HEK293 (cell line): Measurements from ENCODE around the gene GLDC.

Experiments
- BCL11B ChIP-seq: fragments of 450-650 bp; formaldehyde crosslinking; IDR thresholded peaks from 2 replicates; pipeline ENCODE4 v1.5.1; 2016; ENCODE audit warnings: low read depth, missing biosample characterization, missing genetic modification characterization
- CTCF ChIP-seq: fragments of 450-650 bp; formaldehyde crosslinking; IDR thresholded peaks from 2 replicates; pipeline ENCODE4 v1.5.1; 2016; ENCODE audit warnings: missing biosample characterization, missing genetic modification characterization
- KLF16 ChIP-seq: fragments of 450-650 bp; formaldehyde crosslinking; IDR thresholded peaks from 2 replicates; pipeline ENCODE4 v1.5.1; 2017; ENCODE audit warnings: missing biosample characterization, missing genetic modification characterization
- PRDM1 ChIP-seq: fragments of 450-650 bp; formaldehyde crosslinking; IDR thresholded peaks from 2 replicates; pipeline ENCODE4; 2016; ENCODE audit warnings: missing biosample characterization, missing genetic modification characterization
- REST ChIP-seq: fragments of 450-650 bp; formaldehyde crosslinking; IDR thresholded peaks from 2 replicates; pipeline ENCODE4 v1.5.1; 2016; ENCODE audit warnings: missing biosample characterization, missing genetic modification characterization
- ZNF223 ChIP-seq: fragments of 450-650 bp; formaldehyde crosslinking; IDR thresholded peaks from 2 replicates; pipeline ENCODE4 v1.5.1; 2016; ENCODE audit warnings: missing biosample characterization, missing genetic modification characterization
- ZNF302 ChIP-seq: fragments of 450-650 bp; formaldehyde crosslinking; IDR thresholded peaks from 2 replicates; pipeline ENCODE4 v1.5.1; 2016; ENCODE audit warnings: missing biosample characterization, missing genetic modification characterization, low read depth
- ZNF416 ChIP-seq: fragments of 450-650 bp; formaldehyde crosslinking; IDR thresholded peaks from 2 replicates; pipeline ENCODE4 v1.5.1; 2016; ENCODE audit warnings: missing biosample characterization, missing genetic modification characterization
- ZNF561 ChIP-seq: fragments of 450-650 bp; IDR thresholded peaks from 2 replicates; pipeline ENCODE4 v1.5.1; 2018; ENCODE audit warnings: missing biosample characterization, missing genetic modification characterization, borderline replicate concordance
- ZNF596 ChIP-seq: fragments of 450-650 bp; IDR thresholded peaks from 2 replicates; pipeline ENCODE4 v1.5.0; 2018; ENCODE audit warnings: missing biosample characterization, mild to moderate bottlenecking, missing genetic modification characterization, moderate library complexity
- ZNF677 ChIP-seq: fragments of 450-650 bp; IDR thresholded peaks from 2 replicates; pipeline ENCODE4 v1.5.0; 2018; ENCODE audit warnings: missing biosample characterization, mild to moderate bottlenecking, missing genetic modification characterization, moderate library complexity

- TF ChIP-seq REST (tag by site-specific recombination) = no peak
- no peak for TF ChIP-seq CTCF (tag by site-specific recombination)
- TF ChIP-seq BCL11B (tag by site-specific recombination) = no peak
- no peak for TF ChIP-seq ZNF561 (tag by site-specific recombination)
- TF ChIP-seq ZNF596 = no peak
- TF ChIP-seq PRDM1 (tag by site-specific recombination) = no peak
- TF ChIP-seq ZNF677 (tag by site-specific recombination) = no peak
- TF ChIP-seq ZNF223 (tag by site-specific recombination) = no peak
- no peak for TF ChIP-seq ZNF302 (tag by site-specific recombination)
- no peak for TF ChIP-seq KLF16 (tag by site-specific recombination)
- TF ChIP-seq ZNF416 (tag by site-specific recombination) = no peak
Observed at GRCh38 chr9:6553866-6554265, 91.7 kb downstream of the GLDC start.
